K562 (cell line): ENCODE data around the gene GREB1. TPM values are rescaled to one million over a fixed set of nuclear protein-coding genes. Genes with fewer than 3 reads are reported as not detected.
A peak's percentile ranks its signal among the peaks of the same experiment; 100 is the strongest.

Experiments used
- ATAC-seq: fragments of 200-7000 bp; cut with Tn5 transposase; 3 replicates; pipeline ENCODE4 v1.9.1; 2020; ENCODE audit warnings: moderate library complexity
- BruUV-seq: library from RNA; stranded (reverse); fragments of 400-500 nt; replicated peaks from 2 replicates; lab custom pipeline; 2021; lab: Mats Ljungman, UMichigan
- CTCF ChIA-PET: fragments of 300-600 bp; formaldehyde crosslinking; extraction: SDS; loops from one replicate; lab custom pipeline; 2021; ENCODE audit warnings: low intra/inter-chr PET ratio; lab: Yijun Ruan, JAX
- POLR2A ChIA-PET: fragments of 300-600, 350-650 bp; sonication (Branson Sonifier 250); formaldehyde crosslinking; extraction: SDS; loops from one replicate; lab custom pipeline; 2021; ENCODE audit warnings: antibody characterized with exemption, inconsistent platforms; lab: Yijun Ruan, JAX
- DNase-seq, 4 experiments: peaks; one replicate each; pipeline versions ENCODE4 v3.0.0 to v3.0.0-alpha.2; 2011 to 2018; ENCODE audit warnings: low spot score in 3 of 4, mixed read lengths in 3 of 4; ENCODE audit errors: extremely low read depth in 1 of 4
- FAIRE-seq: peaks from 2 replicates; lab custom pipeline; 2011; peaks lifted over from hg19 to GRCh38; lab: Jason Lieb, UNC
- H2AFZ ChIP-seq: 2 replicates; pipeline ENCODE4 v1.6.0; 2011; ENCODE audit warnings: low read depth, low read length, control low read depth, inconsistent platforms
- H3K27ac ChIP-seq: fragments of 200-600 bp; 3 replicates; pipeline ENCODE4 v1.8.0; 2011; ENCODE audit warnings: low read depth, mild to moderate bottlenecking, control low read depth, inconsistent platforms, low read length, moderate library complexity, mixed read lengths; ENCODE audit errors: extremely low read depth
- H3K27me3 ChIP-seq, 2 experiments: fragments of 300-600 bp in 1 of 2; 2 replicates in 1 of 2; 3 replicates in 1 of 2; pipeline versions ENCODE4 v1.6.0 to v1.8.0; 2011; ENCODE audit warnings: inconsistent platforms in 2 of 2, low read length in 2 of 2, mild to moderate bottlenecking in 1 of 2, mixed read lengths in 1 of 2, moderate library complexity in 1 of 2; ENCODE audit not compliant: control insufficient read depth in 2 of 2, insufficient read depth in 2 of 2
- H3K36me3 ChIP-seq: fragments of 300-600 bp; 3 replicates; pipeline ENCODE4 v1.8.0; 2011; ENCODE audit warnings: mild to moderate bottlenecking, low read length, inconsistent platforms; ENCODE audit not compliant: control insufficient read depth, insufficient read depth
- H3K4me1 ChIP-seq, 2 experiments: fragments of 200-600 bp in 1 of 2; replicated peaks in 1 of 2; 2 replicates in 1 of 2; 3 replicates in 1 of 2; pipeline versions ENCODE4 v1.5.1 to v1.8.0; 2011; ENCODE audit warnings: inconsistent platforms in 2 of 2, low read length in 2 of 2, mild to moderate bottlenecking in 1 of 2, mixed read lengths in 1 of 2, moderate library complexity in 1 of 2; ENCODE audit not compliant: control insufficient read depth in 2 of 2, insufficient read depth in 2 of 2
- H3K4me2 ChIP-seq: 2 replicates; pipeline ENCODE4 v1.6.1; 2011; ENCODE audit warnings: low read length, control low read depth, inconsistent platforms, mixed read lengths; ENCODE audit not compliant: insufficient read depth
- H3K4me3 ChIP-seq: fragments of 200-600 bp; sonication (generic), shearing (Covaris generic); 2 replicates; pipeline ENCODE4 v1.5.1; 2016; ENCODE audit warnings: control low read depth, inconsistent platforms
- H3K79me2 ChIP-seq: fragments of 200-600 bp; 3 replicates; pipeline ENCODE4 v1.8.0; 2011; ENCODE audit warnings: low read length, inconsistent platforms; ENCODE audit not compliant: control insufficient read depth, insufficient read depth
- H3K9ac ChIP-seq, 2 experiments: 2 replicates each; pipeline versions ENCODE4 v1.6.0 to v1.6.1; 2011; ENCODE audit warnings: low read depth in 2 of 2, low read length in 2 of 2, control low read depth in 1 of 2, inconsistent platforms in 1 of 2, mild to moderate bottlenecking in 1 of 2, mixed read lengths in 1 of 2; ENCODE audit not compliant: insufficient read depth in 1 of 2
- H3K9me1 ChIP-seq: one replicate; pipeline ENCODE4 v1.6.0; 2011; ENCODE audit warnings: inconsistent platforms, mild to moderate bottlenecking, low read length, moderate library complexity; ENCODE audit not compliant: control insufficient read depth, insufficient read depth
- H3K9me3 ChIP-seq: replicated peaks from 2 replicates; pipeline ENCODE4 v1.5.1; 2011; ENCODE audit warnings: low read depth, low read length, inconsistent platforms; ENCODE audit not compliant: control insufficient read depth, insufficient read depth
- H4K20me1 ChIP-seq: replicated peaks from 2 replicates; pipeline ENCODE4 v1.6.1; 2011; ENCODE audit warnings: low read length, inconsistent platforms, mixed read lengths; ENCODE audit not compliant: control insufficient read depth, insufficient read depth
- BHLHE40 ChIP-seq: IDR thresholded peaks from 2 replicates; pipeline ENCODE4 v1.6.1; 2011; ENCODE audit warnings: low read length, improper control_type of control experiment
- ESRRB ChIP-seq: fragments of 250-450 bp; sonication (Bioruptor Pico); IDR thresholded peaks from 2 replicates; pipeline ENCODE4 v1.5.0; 2020; ENCODE audit warnings: mild to moderate bottlenecking, moderate library complexity, borderline replicate concordance
- GABPA ChIP-seq: fragments of 200-800 bp; sonication (Bioruptor generic); conservative IDR thresholded peaks from 2 replicates; pipeline ENCODE4 v1.6.1; 2016; ENCODE audit warnings: low read depth, missing genetic modification characterization, missing compliant biosample characterization
- MLLT1 ChIP-seq, 2 experiments: fragments of 450-650 bp; IDR thresholded peaks; 2 replicates each; pipeline ENCODE4 v1.6.1; 2016
- NCOA1 ChIP-seq: fragments of 450-650 bp; IDR thresholded peaks from 2 replicates; pipeline ENCODE4 v1.6.1; 2016; ENCODE audit warnings: low read depth
- NFE2 ChIP-seq: IDR thresholded peaks from 2 replicates; pipeline ENCODE4 v1.6.1; 2014; ENCODE audit warnings: antibody characterized with exemption, low read depth
- PCBP1 ChIP-seq: fragments of 200-400 bp; formaldehyde crosslinking; IDR thresholded peaks from 2 replicates; pipeline ENCODE4 v1.6.1; 2018; ENCODE audit warnings: mild to moderate bottlenecking, low read depth, low read length; ENCODE audit not compliant: poor library complexity, severe bottlenecking
- RNF2 ChIP-seq: sonication (generic); IDR thresholded peaks from 2 replicates; pipeline ENCODE4 v1.6.1; 2016
- U2AF1 ChIP-seq: fragments of 200-400 bp; formaldehyde crosslinking; optimal IDR thresholded peaks from 2 replicates; pipeline ENCODE3; 2017; ENCODE audit warnings: mild to moderate bottlenecking, low read depth, low read length, moderate library complexity
- ZNF398 ChIP-seq: fragments of 250-450 bp; sonication (Bioruptor Pico); IDR thresholded peaks from 2 replicates; pipeline ENCODE4 v1.8.0; 2021; ENCODE audit warnings: moderate library complexity, mild to moderate bottlenecking, inconsistent platforms
- WGBS: fragments of 100-300 bp; shearing (Covaris generic); methylation state at CpG from one replicate; pipeline ENCODE4 v1.1.6; 2016; ENCODE audit warnings: low coverage, mixed read lengths; ENCODE audit not compliant: insufficient coverage; ENCODE audit errors: missing lambda C conversion rate; 5-methylcytosine and 5-hydroxymethylcytosine counted together
- in situ Hi-C: fragments of 300-500 bp; cut with MboI; formaldehyde crosslinking; loops from 4 replicates; pipeline ENCODE4 v1.15.0; 2018; ENCODE audit warnings: inconsistent platforms, mixed read lengths
- intact Hi-C: fragments of 100-400 bp; cut with micrococcal nuclease; formaldehyde crosslinking; loops from 2 replicates; pipeline ENCODE4 v1.14.2; 2022
- polyA plus RNA-seq, 8 experiments: library from polyadenylated mRNA; depleted of rRNA in 4 of 8; stranded (reverse) in 5 of 8; unstranded in 3 of 8; fragments of >200 nt; fragmentation: Nextera tagmentation in 2 of 8; fragmentation: Illumina TruSeq in 1 of 8; extraction: Ambion mirVana in 2 of 8; extraction: Trizol in 1 of 8; gene quantifications; 2 replicates each; pipeline versions ENCODE4 v1.2.1 to v1.2.3, GENCODE V29; 2011 to 2014; ENCODE audit warnings: inconsistent platforms in 1 of 8, missing spikeins in 1 of 8
- total RNA-seq, 7 experiments: library from RNA; depleted of rRNA in 6 of 7; stranded (reverse); fragments of >200 nt in 6 of 7; fragmentation: Illumina TruSeq in 2 of 7; extraction: Trizol in 2 of 7; gene quantifications; 2 replicates each; pipeline versions ENCODE4 v1.2.1 to v1.2.3, GENCODE V29; 2011 to 2021; ENCODE audit warnings: low replicate concordance in 1 of 7

The GREB1 gene
- total and polyA plus RNA-seq, 9 of the 15 experiments (the other 6 are each of a cell fraction or from before 2014, with no cell fraction given): 0.04 to 0.86 (median 0.10) TPM; not detected in 1

GRCh38 chr2:11552260-11552638, 18.4 kb downstream of the GREB1 start:
- Histone ChIP-seq H3K4me1 (no peaks in the 10 kb centered on the region; a peak in 1 of 5 replicates), H4K20me1 (0 out of 2 replicates have a peak, but pooled peaks cover 3% of the 10 kb centered on the region), H3K4me3 (no peak overlapping the region), H3K4me2 (no peak overlapping the region), H3K27me3 (peaks cover 43 to 57% of the 10 kb centered on the region in 2 experiments), H3K9ac (no peak overlapping the region), H3K9me1 (no peaks in the 10 kb centered on the region), H3K27ac (no peak overlapping the region), H2AFZ (no peak overlapping the region), H3K36me3 (no peaks in the 10 kb centered on the region), H3K79me2 (no peaks in the 10 kb centered on the region), H3K9me3 (no peaks in the 10 kb centered on the region)
- ChIA-PET CTCF (no interaction called here), POLR2A (interaction anchor here (0.6 kb wide), 1 partner anchor 10 kb away, joined by 4 read pairs; no protein-coding TSS in a partner anchor)
- DNase-seq (no peak), ATAC-seq (no peak), FAIRE-seq (no peak)
- in situ Hi-C loops: no loop called here
- intact Hi-C loops: no loop called here
- TF ChIP-seq BHLHE40 (no peak), NFE2 (no peak)
- WGBS: 23% methylated on average over 9 of the region's 9 CpGs
- no TSS peak for BruUV-seq

DNA sequence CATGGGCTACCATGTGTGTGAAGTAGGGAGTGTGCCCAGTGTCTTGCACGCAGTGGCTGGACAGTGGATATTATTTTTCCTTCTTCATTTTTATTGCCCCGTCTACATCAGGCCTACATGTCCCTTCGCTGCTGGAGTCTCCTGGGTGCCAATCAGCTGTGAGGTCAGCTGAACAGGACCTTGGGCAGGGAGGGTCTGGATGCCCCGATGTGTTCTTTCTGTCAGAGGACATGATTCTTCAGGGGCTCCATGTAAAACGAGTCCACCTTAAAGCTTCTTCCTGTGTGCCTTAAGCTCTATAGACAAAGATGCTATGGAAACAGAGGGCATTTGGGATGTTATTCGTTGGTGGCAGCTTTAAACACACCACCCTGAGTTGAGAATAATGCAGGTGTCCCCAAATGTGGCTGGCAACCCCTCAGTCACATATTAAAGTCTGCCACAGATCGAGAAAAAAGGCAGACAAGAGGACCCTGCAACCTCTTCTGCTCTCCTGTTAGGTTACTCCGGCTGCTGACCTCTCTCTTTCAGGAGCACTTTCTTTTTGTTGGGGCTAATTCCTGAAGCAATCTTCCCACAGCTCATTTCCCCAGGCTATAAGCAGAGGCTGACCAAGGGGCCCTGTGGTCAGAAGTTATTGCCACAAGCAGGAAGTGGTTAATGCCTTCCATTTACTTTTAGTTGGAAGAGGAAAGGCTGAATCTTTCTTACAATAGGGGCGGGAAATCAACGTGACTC, 20.0 kb downstream of the GREB1 start:
- Histone ChIP-seq H3K4me3 (no peak overlapping the region), H4K20me1 (0 out of 2 replicates have a peak, but pooled peaks cover 3% of the 10 kb centered on the region), H2AFZ (no peak overlapping the region), H3K9me3 (no peaks in the 10 kb centered on the region), H3K9ac (no peak overlapping the region), H3K79me2 (no peaks in the 10 kb centered on the region), H3K4me1 (no peaks in the 10 kb centered on the region; a peak in 1 of 5 replicates), H3K27me3 (peaks cover 48 to 58% of the 10 kb centered on the region in 2 experiments), H3K27ac (no peak overlapping the region), H3K9me1 (no peaks in the 10 kb centered on the region), H3K36me3 (no peaks in the 10 kb centered on the region)
- CTCF ChIA-PET: no interaction called here
- no TSS peak for BruUV-seq
- WGBS: under 1% methylated on average over 10 of the region's 10 CpGs
- intact Hi-C loops (no loop called here), in situ Hi-C loops (no loop called here)
- POLR2A ChIA-PET: no interaction called here
- no peak for FAIRE-seq
- no peak for ATAC-seq
- TF ChIP-seq ESRRB (CRISPR knock-in tag) (no peak), RNF2 (peak; percentile 46; the same call in 1 of the 2 replicates), NCOA1 (no peak), MLLT1 (IDR thresholded peaks at IDR 0.05) (no peak), U2AF1 (no peak), PCBP1 (no peak), ZNF398 (CRISPR knock-in tag) (no peak), GABPA (tag) (peak; percentile 63)
- TF ChIP-seq, all 486 proteins: peak for 2
- no peak overlapping the region for H3K4me2 ChIP-seq
- no peak for DNase-seq
